Head of caudate nucleus (tissue), 42 donors: Measurements from ENCODE around the gene SLC6A7.
"Not testable (repeated sequence)": the region's sequence is repeated elsewhere in the genome, so short reads cannot be mapped to it uniquely, and the experiment has no call there.

ENCODE experiments used
- DNase-seq, 42 donors: peaks; one replicate each; pipeline versions ENCODE4 v3.0.0 to v3.0.0-alpha.2; 2020 to 2021; ENCODE audit warnings: mixed read lengths in 7 of 42
- intact Hi-C: fragments of 100-400 bp; cut with DNase I; formaldehyde crosslinking; loops from one replicate; pipeline ENCODE4 v1.15.0; 2022

The SLC6A7 gene

DNA sequence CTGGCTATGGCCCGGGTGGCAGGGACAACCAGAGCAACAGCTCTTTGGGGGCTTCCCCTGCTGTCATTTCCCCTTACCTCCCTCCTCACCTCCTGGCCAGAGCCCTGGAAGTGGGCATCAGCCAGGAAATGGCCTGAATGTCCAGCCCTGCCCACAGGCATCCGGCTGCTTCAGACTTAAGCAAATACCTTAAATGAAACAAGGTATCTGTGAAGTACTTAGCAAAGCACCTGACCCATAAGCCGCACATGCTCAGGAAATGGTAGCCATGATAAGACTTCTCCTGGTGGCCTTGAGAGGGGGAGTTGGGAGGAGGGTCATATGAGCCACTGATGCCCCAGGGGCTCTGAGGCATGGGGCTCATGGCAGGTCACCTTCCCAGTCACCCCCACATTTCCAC, 55.9 kb downstream of the SLC6A7 start:
- intact Hi-C loops = no loop called here
- no peak for DNase-seq

GRCh38 chr5:150246429-150246828, 56.6 kb downstream of the SLC6A7 start:
- intact Hi-C loops = no loop called here
- DNase-seq = no peak

DNA sequence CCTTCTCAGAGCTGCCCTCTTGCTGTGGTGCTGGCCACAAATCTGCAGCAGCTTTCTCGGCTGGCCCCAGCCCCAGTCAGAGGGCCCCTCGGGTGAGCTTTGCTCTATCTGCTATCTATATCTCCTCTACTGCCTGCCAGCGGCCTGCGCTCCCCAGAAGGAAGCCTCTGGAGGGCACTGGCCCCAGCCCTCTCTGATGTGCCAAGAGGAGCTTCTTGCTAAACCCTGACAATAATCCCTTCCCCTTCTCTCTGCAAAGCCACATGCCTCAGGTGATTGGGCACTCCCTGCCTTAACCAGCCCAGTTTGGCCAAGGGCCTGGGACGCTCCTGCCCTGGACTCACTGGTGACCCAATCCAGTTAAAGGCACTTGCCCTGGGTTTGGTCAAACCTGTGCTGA, 57.0 kb downstream of the SLC6A7 start:
- intact Hi-C loops = no loop called here
- no peak for DNase-seq

DNA sequence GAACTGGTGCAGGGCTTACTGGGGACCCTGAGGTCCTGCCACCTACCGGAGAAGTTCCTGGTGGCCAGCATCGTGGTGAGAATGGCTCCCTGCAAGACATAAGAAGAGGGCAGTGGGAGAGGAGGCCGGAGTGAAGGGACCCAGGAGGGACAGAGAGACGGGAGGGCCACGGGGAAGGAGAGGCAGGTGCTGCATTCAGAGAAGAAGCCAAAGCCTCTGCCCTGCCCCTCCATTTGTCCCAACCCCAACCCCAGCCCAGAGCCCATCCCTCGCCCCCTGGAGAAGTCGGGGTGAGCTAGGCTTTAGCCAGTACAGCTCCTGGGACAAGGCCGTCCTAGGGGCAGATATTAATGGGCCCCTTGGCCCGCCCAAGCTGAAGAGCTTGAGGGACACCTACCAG, 57.9 kb downstream of the SLC6A7 start:
- intact Hi-C loops = no loop called here
- no peak for DNase-seq

- DNase-seq, intact Hi-C loops: not testable (repeated sequence)
These were observed 58.6 kb downstream of the SLC6A7 start for GRCh38 chr5:150248493-150248892.

GRCh38 chr5:150248946-150249345, 59.1 kb downstream of the SLC6A7 start:
- DNase-seq = no peak
- intact Hi-C loops = no loop called here

- DNase-seq = no peak
- intact Hi-C loops = no loop called here
These were observed 59.9 kb downstream of the SLC6A7 start for GRCh38 chr5:150249744-150250143.

DNA sequence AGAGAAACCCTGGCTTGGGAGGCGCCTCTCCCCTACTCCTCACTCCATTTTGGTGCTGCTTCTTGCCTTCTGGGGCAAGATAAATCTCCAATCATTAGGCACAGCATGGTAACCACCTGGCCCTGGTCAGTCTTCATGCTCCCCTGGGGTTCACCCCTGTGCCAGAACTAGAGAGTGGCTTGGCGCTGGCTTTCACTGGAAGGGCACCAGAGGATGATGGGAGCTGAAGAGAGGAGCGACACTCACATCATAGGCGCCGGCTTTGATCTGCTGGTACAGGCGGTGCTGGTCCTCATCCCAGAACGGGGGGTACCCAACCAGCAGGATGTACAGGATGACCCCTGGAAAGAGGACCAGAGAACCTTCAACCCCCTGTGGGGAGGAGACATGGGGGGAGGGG, 61.6 kb downstream of the SLC6A7 start:
- DNase-seq = no peak
- intact Hi-C loops = no loop called here

DNA sequence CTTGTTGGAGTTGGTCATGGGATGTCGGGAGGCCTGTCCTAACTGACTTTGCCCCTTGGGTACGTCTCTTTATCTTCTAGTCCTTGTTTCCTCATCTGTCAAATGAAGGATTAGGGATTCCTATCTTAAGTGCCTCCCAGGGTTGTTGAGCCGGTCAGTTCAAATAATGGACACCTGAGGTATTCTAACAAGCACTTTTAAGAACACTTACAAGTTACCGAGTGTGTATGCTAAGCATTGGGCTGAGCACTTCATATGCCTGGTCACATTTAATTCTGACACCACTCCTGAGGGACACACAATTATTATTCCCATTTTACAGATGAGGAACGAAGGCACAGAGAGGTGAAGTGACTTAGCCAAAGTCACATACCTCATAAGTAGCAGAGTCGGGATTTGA, 62.6 kb downstream of the SLC6A7 start:
- DNase-seq = no peak
- intact Hi-C loops = no loop called here

- intact Hi-C loops = no loop called here
- no peak for DNase-seq
These were observed 63.8 kb downstream of the SLC6A7 start for GRCh38 chr5:150253416-150254208.

DNA sequence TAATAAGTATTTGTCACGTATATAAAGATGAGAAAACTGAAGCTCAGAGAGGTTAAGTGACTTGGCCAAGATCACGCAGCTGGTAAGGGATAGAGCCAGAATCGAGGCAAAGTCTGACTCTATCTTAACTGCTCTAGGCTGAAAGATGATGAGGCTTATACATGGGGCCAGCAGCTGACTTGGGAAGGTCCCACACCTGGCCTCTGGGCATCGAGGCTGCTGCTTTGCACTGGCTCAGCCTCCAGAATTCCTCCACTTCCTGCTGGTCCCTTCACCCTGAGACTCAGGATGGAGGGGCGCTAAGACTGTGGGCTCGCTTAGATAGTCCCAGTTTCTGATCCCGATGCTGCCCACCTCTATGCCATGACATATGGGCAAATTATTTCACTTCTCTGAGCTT, 64.5 kb downstream of the SLC6A7 start:
- intact Hi-C loops = no loop called here

GRCh38 chr5:150254774-150255173, 64.9 kb downstream of the SLC6A7 start:
- intact Hi-C loops = no loop called here
- DNase-seq = no peak

More for the DNA sequence above, 64.5 kb downstream of the SLC6A7 start:
- no peak for DNase-seq

- intact Hi-C loops = no loop called here
- peak in 14 of 42 donors; percentile 17 to 71 (median 34) for DNase-seq
These were observed 66.0 kb downstream of the SLC6A7 start for GRCh38 chr5:150255659-150256409.

DNA sequence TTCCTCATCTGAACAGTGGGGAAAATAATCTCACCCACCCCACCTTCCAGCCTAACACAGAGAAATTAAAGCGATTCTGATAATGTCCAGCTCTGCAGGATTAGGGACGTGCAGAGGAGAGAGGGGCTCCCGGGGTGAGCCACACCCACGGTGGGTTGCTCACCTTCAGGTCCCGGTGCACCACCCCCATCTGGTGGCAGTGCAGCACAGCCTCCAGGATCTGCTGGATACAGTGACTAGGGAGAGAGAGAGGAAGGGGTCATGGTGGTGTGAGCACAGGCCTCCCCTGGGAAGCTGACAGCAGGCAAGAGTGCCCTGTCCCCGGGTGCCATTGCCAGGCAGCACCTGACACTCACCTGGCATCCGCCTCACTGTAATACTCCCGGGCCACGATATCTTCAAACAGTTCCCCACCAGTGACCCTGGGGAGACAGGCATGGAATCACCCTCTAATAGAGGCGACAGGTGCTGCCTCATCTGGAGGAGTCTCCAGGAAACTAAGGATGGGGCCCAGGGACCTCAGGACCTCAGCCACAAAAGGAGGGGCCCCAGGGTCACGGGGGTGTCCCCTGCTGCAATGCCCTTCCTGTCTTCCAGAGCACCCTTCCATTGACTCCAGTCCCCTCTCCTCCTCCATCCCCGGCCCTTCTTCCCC, 66.7 kb downstream of the SLC6A7 start:
- intact Hi-C loops = no loop called here
- DNase-seq = peak in 8 of 42 donors; percentile 9 to 36 (median 30)

DNA sequence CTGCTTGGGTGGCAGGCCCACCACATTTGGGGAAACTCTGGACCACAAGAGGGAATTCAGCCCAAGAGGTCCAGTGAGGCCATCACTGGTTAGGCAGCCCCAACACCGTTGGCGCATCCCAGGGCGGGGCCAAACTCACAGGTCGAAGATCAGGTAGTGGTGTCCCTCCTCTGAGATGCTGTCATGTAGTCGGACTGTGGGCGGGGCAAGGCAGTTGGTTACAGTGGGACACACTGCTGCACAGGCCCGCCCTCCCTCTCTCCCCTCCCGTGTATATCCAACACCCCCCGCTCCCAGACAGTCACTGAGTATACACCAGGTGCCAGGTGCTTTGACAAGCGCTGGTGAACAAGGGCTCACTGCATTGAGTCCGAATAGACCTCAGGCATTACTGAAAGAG, 67.6 kb downstream of the SLC6A7 start:
- no peak for DNase-seq
- intact Hi-C loops = no loop called here

DNA sequence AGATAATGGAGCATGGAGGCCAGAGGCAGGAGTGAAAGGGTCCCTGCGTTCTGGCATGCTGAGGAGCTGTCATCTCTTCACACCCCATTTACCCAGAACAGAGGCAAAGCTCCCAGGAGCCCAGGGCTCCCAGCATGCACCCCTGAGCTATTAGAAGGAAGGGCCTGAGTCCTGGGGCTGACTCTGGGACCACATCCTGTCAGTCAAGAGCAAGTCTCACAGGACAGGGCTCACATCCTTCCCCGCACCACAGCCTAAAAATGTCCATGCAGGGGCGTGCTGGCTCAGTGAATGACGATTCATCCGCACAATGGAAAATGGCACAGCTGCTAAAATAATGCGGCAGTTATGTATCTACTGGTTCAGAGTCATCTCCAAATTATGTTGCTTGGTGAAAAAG, 68.3 kb downstream of the SLC6A7 start:
- intact Hi-C loops = no loop called here
- DNase-seq = peak in 29 of 42 donors; percentile 19 to 69 (median 46)
